IMR-90 (cell line): Measurements from ENCODE around the gene NLGN1. TPM values are rescaled to one million over a fixed set of nuclear protein-coding genes. Genes with fewer than 3 reads are reported as not detected.

Source experiments
- ATAC-seq: fragments of 200-7000 bp; cut with Tn5 transposase; 2 replicates; pipeline ENCODE4 v1.9.1; 2020; ENCODE audit warnings: low read depth, mild to moderate bottlenecking, moderate library complexity
- BruUV-seq: library from RNA; stranded (reverse); fragments of 400-500 nt; replicated peaks from 2 replicates; lab custom pipeline; 2021; lab: Mats Ljungman, UMichigan
- CTCF ChIA-PET: fragments of 300-600 bp; formaldehyde crosslinking; extraction: SDS; loops from one replicate; lab custom pipeline; 2021; ENCODE audit warnings: antibody characterized with exemption; lab: Yijun Ruan, JAX
- POLR2A ChIA-PET: fragments of 300-600 bp; sonication (Branson Sonifier 250); formaldehyde crosslinking; loops from one replicate; lab custom pipeline; 2022; ENCODE audit warnings: antibody characterized with exemption; ENCODE audit not compliant: unreplicated experiment; lab: Charles Lee
- DNase-seq: peaks from one replicate; pipeline ENCODE4 v3.0.0; 2013
- H2AFZ ChIP-seq: replicated peaks from 2 replicates; pipeline ENCODE3; 2013; ENCODE audit warnings: low read length, mild to moderate bottlenecking; ENCODE audit not compliant: poor library complexity
- H2AK5ac ChIP-seq: 2 replicates; pipeline ENCODE4 v1.6.1; 2013; ENCODE audit warnings: low read depth, low read length, inconsistent platforms
- H2AK9ac ChIP-seq: replicated peaks from 2 replicates; pipeline ENCODE3; 2013; ENCODE audit warnings: mild to moderate bottlenecking, low read depth, low read length, moderate library complexity; ENCODE audit not compliant: poor library complexity
- H2BK120ac ChIP-seq: 2 replicates; pipeline ENCODE4 v1.6.1; 2013; ENCODE audit warnings: low read depth, low read length, inconsistent platforms
- H2BK15ac ChIP-seq: 3 replicates; pipeline ENCODE4 v1.6.1; 2013; ENCODE audit warnings: low read depth, low read length, inconsistent platforms
- H2BK20ac ChIP-seq: 2 replicates; pipeline ENCODE4 v1.6.1; 2013; ENCODE audit warnings: low read depth, mild to moderate bottlenecking, inconsistent platforms, low read length, moderate library complexity
- H2BK5ac ChIP-seq: 2 replicates; pipeline ENCODE4 v1.6.1; 2013; ENCODE audit warnings: mild to moderate bottlenecking, low read depth, low read length, inconsistent platforms; ENCODE audit not compliant: poor library complexity, severe bottlenecking
- H3K14ac ChIP-seq: replicated peaks from 2 replicates; pipeline ENCODE4 v1.6.1; 2013; ENCODE audit warnings: low read depth, low read length, inconsistent platforms
- H3K18ac ChIP-seq: 2 replicates; pipeline ENCODE4 v1.6.1; 2013; ENCODE audit warnings: low read depth, low read length, control low read depth
- H3K23ac ChIP-seq: 2 replicates; pipeline ENCODE4 v1.6.1; 2013; ENCODE audit warnings: low read depth, low read length, inconsistent platforms
- H3K27ac ChIP-seq: 2 replicates; pipeline ENCODE4 v1.5.1; 2013; ENCODE audit warnings: mild to moderate bottlenecking, control low read depth, low read length; ENCODE audit not compliant: insufficient read depth
- H3K27me3 ChIP-seq: 2 replicates; pipeline ENCODE4 v1.6.1; 2013; ENCODE audit warnings: low read length; ENCODE audit not compliant: control insufficient read depth, insufficient read depth
- H3K36me3 ChIP-seq: 2 replicates; pipeline ENCODE4 v1.6.1; 2013; ENCODE audit warnings: low read length, mixed read lengths; ENCODE audit not compliant: control insufficient read depth, insufficient read depth
- H3K4ac ChIP-seq: 2 replicates; pipeline ENCODE4 v1.6.1; 2013; ENCODE audit warnings: low read depth, low read length, inconsistent platforms
- H3K4me1 ChIP-seq: 2 replicates; pipeline ENCODE4 v1.6.1; 2013; ENCODE audit warnings: low read length, mixed read lengths; ENCODE audit not compliant: control insufficient read depth, insufficient read depth
- H3K4me2 ChIP-seq: 2 replicates; pipeline ENCODE4 v1.6.1; 2013; ENCODE audit warnings: low read depth, mild to moderate bottlenecking, control low read depth, low read length, moderate library complexity
- H3K4me3 ChIP-seq: 2 replicates; pipeline ENCODE4 v1.5.1; 2013; ENCODE audit warnings: low read depth, mild to moderate bottlenecking, control low read depth, low read length, moderate library complexity; ENCODE audit not compliant: insufficient read depth
- H3K56ac ChIP-seq: 2 replicates; pipeline ENCODE4 v1.6.1; 2013; ENCODE audit warnings: low read length, inconsistent platforms; ENCODE audit not compliant: insufficient read depth; ENCODE audit errors: extremely low read depth
- H3K79me1 ChIP-seq, 2 experiments: 2 replicates each; pipeline ENCODE4 v1.6.1; 2013; ENCODE audit warnings: low read length in 2 of 2, inconsistent platforms in 1 of 2, low read depth in 1 of 2
- H3K9ac ChIP-seq: 2 replicates; pipeline ENCODE4 v1.6.1; 2013; ENCODE audit warnings: low read depth, low read length, control low read depth
- H3K9me1 ChIP-seq: 2 replicates; pipeline ENCODE4 v1.6.1; 2013; ENCODE audit warnings: low read length, inconsistent platforms; ENCODE audit not compliant: insufficient read depth
- H3K9me3 ChIP-seq: 2 replicates; pipeline ENCODE4 v1.6.1; 2013; ENCODE audit warnings: low read length; ENCODE audit not compliant: control insufficient read depth, insufficient read depth
- H4K20me1 ChIP-seq: 2 replicates; pipeline ENCODE4 v1.6.1; 2013; ENCODE audit warnings: low read length, inconsistent platforms; ENCODE audit not compliant: insufficient read depth
- H4K5ac ChIP-seq: 2 replicates; pipeline ENCODE4 v1.6.1; 2013; ENCODE audit warnings: mild to moderate bottlenecking, low read depth, low read length, control low read depth
- H4K8ac ChIP-seq, 2 experiments: 2 replicates each; pipeline ENCODE4 v1.6.1; 2013; ENCODE audit warnings: low read depth in 2 of 2, low read length in 2 of 2, control low read depth in 1 of 2, inconsistent platforms in 1 of 2
- H4K91ac ChIP-seq: 2 replicates; pipeline ENCODE4 v1.6.1; 2013; ENCODE audit warnings: low read depth, low read length, inconsistent platforms; ENCODE audit not compliant: insufficient read depth
- CEBPB ChIP-seq: IDR thresholded peaks from 2 replicates; pipeline ENCODE4 v1.6.1; 2012; ENCODE audit warnings: low read depth, low read length, improper control_type of control experiment
- MAZ ChIP-seq: IDR thresholded peaks from 2 replicates; pipeline ENCODE4 v1.6.1; 2012; ENCODE audit warnings: low read depth, mild to moderate bottlenecking, low read length, improper control_type of control experiment, moderate library complexity, borderline replicate concordance
- NFE2L2 ChIP-seq: fragments of 150-350 bp; IDR thresholded peaks from 2 replicates; pipeline ENCODE4 v1.6.1; 2016; ENCODE audit warnings: low read depth, mild to moderate bottlenecking, low read length
- RFX5 ChIP-seq: IDR thresholded peaks from 2 replicates; pipeline ENCODE4 v1.8.0; 2012; ENCODE audit warnings: low read depth, mild to moderate bottlenecking, low read length, moderate library complexity
- WGBS, 2 experiments: methylation state at CpG; one replicate each; pipeline versions ENCODE4 v1.1.5 to v1.1.7; 2013; ENCODE audit warnings: missing lambda C conversion rate in 2 of 2; ENCODE audit not compliant: insufficient read length in 1 of 2; ENCODE audit errors: extremely low coverage in 2 of 2; 5-methylcytosine and 5-hydroxymethylcytosine counted together
- dilution Hi-C: fragments of 300-500 bp; cut with HindIII; formaldehyde crosslinking; loops from one replicate; pipeline ENCODE4 v1.14.3; 2018; ENCODE audit warnings: low sequenced_read_pairs; ENCODE audit not compliant: unreplicated experiment
- in situ Hi-C: fragments of 300-500 bp; cut with MboI; formaldehyde crosslinking; loops from 3 replicates; pipeline ENCODE4 v1.14.3; 2019; ENCODE audit warnings: low sequenced_read_pairs, inconsistent platforms, mixed read lengths
- intact Hi-C: fragments of 100-400 bp; cut with micrococcal nuclease; formaldehyde crosslinking; loops from 2 replicates; pipeline ENCODE4 v1.10.0; 2022
- polyA plus RNA-seq, 3 experiments: library from polyadenylated mRNA; depleted of rRNA; stranded (reverse); fragments of >200 nt; gene quantifications; 2 replicates each; pipeline ENCODE4 v1.2.3, GENCODE V29; 2012; ENCODE audit warnings: low replicate concordance in 1 of 3
- total RNA-seq: library from RNA; depleted of rRNA; stranded (reverse); fragments of >200 nt; gene quantifications from 2 replicates; pipeline ENCODE4 v1.2.3, GENCODE V29; 2012

Gene NLGN1
- total and polyA plus RNA-seq, 2 of the 4 experiments (the other 2 are of a cell fraction): 1.8 to 12.5 TPM

GRCh38 chr3:173587055-173587454, 189.5 kb downstream of the NLGN1 start:
- in situ Hi-C loops (loop anchor here (25.0 kb wide), 1 partner anchor 825 kb away; no protein-coding TSS in a partner anchor), dilution Hi-C loops (no loop called here), intact Hi-C loops (loop anchor here (5.0 to 10.0 kb wide), 2 partner anchors 525 to 608 kb away; no protein-coding TSS in a partner anchor)
- Histone ChIP-seq H2AFZ (no peak overlapping the region), H3K56ac (no peak overlapping the region), H4K91ac (no peak overlapping the region), H3K27me3 (no peaks in the 10 kb centered on the region), H3K9me1 (no peaks in the 10 kb centered on the region), H3K4me2 (no peak overlapping the region), H3K14ac (no peak overlapping the region), H3K9me3 (no peaks in the 10 kb centered on the region), H3K27ac (no peak overlapping the region), H2BK5ac (no peak overlapping the region), H2BK120ac (no peak overlapping the region), H3K23ac (no peak overlapping the region), H4K20me1 (no peaks in the 10 kb centered on the region), H3K9ac (no peak overlapping the region), H4K5ac (no peak overlapping the region), H3K36me3 (no peaks in the 10 kb centered on the region), H3K4me1 (no peaks in the 10 kb centered on the region), H2AK5ac (no peak overlapping the region), H2AK9ac (no peak overlapping the region), H3K79me1 (no peaks in the 10 kb centered on the region), H2BK20ac (no peak overlapping the region), H2BK15ac (no peak overlapping the region), H3K18ac (no peak overlapping the region), H3K4ac (no peak overlapping the region), H4K8ac (no peak overlapping the region), H3K4me3 (no peak overlapping the region)
- DNase-seq (no peak), ATAC-seq (no peak)
- BruUV-seq: no TSS peak
- CTCF ChIA-PET: interaction anchor here (0.5 kb wide), 1 partner anchor 621 kb away, joined by 3 read pairs; no protein-coding TSS in a partner anchor
- WGBS, 2 experiments: no CpG with 5 or more reads among the region's 1 CpG
- TF ChIP-seq MAZ: no peak
- TF ChIP-seq RFX5: no peak
- no peak for TF ChIP-seq CEBPB
- TF ChIP-seq NFE2L2: no peak
- POLR2A ChIA-PET: no interaction called here
